ACC112 (cell line): ENCODE measurements around the gene KRCC1.

Experiments used
- H2AFZ ChIP-seq: fragments of 200-600 bp; sonication (generic); one replicate; pipeline ENCODE4 v1.6.0; 2017; ENCODE audit warnings: antibody characterized with exemption, low read length; ENCODE audit not compliant: unreplicated experiment
- H3K27ac ChIP-seq: fragments of 200-600 bp; sonication (generic); 2 replicates; pipeline ENCODE4 v1.5.1; 2014; ENCODE audit warnings: low read depth, mild to moderate bottlenecking, antibody characterized with exemption, low read length, moderate library complexity
- H3K27me3 ChIP-seq: fragments of 200-600 bp; sonication (generic); 2 replicates; pipeline ENCODE4 v1.6.1; 2014; ENCODE audit warnings: mild to moderate bottlenecking, antibody characterized with exemption, low read length, moderate library complexity, mixed read lengths; ENCODE audit not compliant: insufficient read depth
- H3K36me3 ChIP-seq: fragments of 200-600 bp; sonication (generic); 2 replicates; pipeline ENCODE4 v1.6.1; 2016; ENCODE audit warnings: mild to moderate bottlenecking, antibody characterized with exemption, low read length, moderate library complexity, mixed read lengths; ENCODE audit not compliant: insufficient read depth
- H3K4me1 ChIP-seq: fragments of 200-600 bp; sonication (generic); one replicate; pipeline ENCODE4 v1.6.1; 2016; ENCODE audit warnings: low read length, mixed read lengths; ENCODE audit not compliant: insufficient read depth, unreplicated experiment, control insufficient read depth
- H3K4me3 ChIP-seq: fragments of 200-600 bp; sonication (generic); 2 replicates; pipeline ENCODE4 v1.5.1; 2014; ENCODE audit warnings: mild to moderate bottlenecking, low read depth, low read length
- H3K79me2 ChIP-seq: fragments of 200-600 bp; sonication (generic); one replicate; pipeline ENCODE4 v1.6.0; 2016; ENCODE audit warnings: low read length; ENCODE audit not compliant: control insufficient read depth, unreplicated experiment, insufficient read depth

Gene KRCC1

GRCh38 chr2:88060907-88061275 is 5.3 kb upstream of the KRCC1 start:
- Histone ChIP-seq H3K4me3 (no peak overlapping the region), H3K4me1 (no peaks in the 10 kb centered on the region), H3K27me3 (no peaks in the 10 kb centered on the region), H3K79me2 (peaks cover 1% of the 10 kb centered on the region), H3K36me3 (no peaks in the 10 kb centered on the region), H3K27ac (no peak overlapping the region), H2AFZ (no peak overlapping the region)

- no peaks in the 10 kb centered on the region for H3K36me3 ChIP-seq
- H3K4me3 ChIP-seq = no peak overlapping the region
- peaks cover 5% of the 10 kb centered on the region for H3K79me2 ChIP-seq
- H3K27me3 ChIP-seq = no peaks in the 10 kb centered on the region
- H2AFZ ChIP-seq = no peak overlapping the region
- H3K27ac ChIP-seq = no peak overlapping the region
- H3K4me1 ChIP-seq = no peaks in the 10 kb centered on the region
Observed at GRCh38 chr2:88059979-88060906, 4.7 kb upstream of the KRCC1 start.

- H3K27me3 ChIP-seq = no peaks in the 10 kb centered on the region
- H3K4me3 ChIP-seq = no peak overlapping the region
- peaks cover 26% of the 10 kb centered on the region for H3K79me2 ChIP-seq
- no peak overlapping the region for H3K27ac ChIP-seq
- H3K36me3 ChIP-seq = 0 out of 2 replicates have a peak, but pooled peaks cover 2% of the 10 kb centered on the region
- peaks cover 10% of the 10 kb centered on the region for H3K4me1 ChIP-seq
- H2AFZ ChIP-seq = no peak overlapping the region
Observed at GRCh38 chr2:88058191-88058590, 2.6 kb upstream of the KRCC1 start.

DNA sequence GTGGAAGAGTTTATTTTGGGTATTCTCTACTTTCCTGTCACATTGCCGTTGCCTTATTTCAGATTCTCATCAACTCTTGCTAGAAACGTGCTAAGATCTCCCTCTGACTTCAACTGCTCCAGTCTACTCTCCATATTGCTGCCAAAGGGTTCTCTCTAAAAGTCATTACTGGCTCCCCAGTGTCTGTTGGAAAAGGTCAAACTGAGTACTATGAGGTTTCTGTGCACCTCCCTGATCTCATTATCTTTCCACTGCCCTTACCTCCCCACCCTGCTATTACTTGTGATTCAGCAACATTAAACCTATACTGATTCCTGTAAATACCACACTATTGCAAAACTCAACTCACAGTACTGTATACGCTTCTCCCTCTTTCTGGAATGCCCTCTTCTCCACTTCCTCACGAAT is 1.9 kb upstream of the KRCC1 start:
- Histone ChIP-seq H3K4me3 (no peak overlapping the region), H3K79me2 (peaks cover 32% of the 10 kb centered on the region), H3K4me1 (peaks cover 12% of the 10 kb centered on the region), H3K36me3 (peaks cover 7% of the 10 kb centered on the region; the same call in 1 of the 2 replicates), H3K27me3 (no peaks in the 10 kb centered on the region), H2AFZ (no peak overlapping the region), H3K27ac (no peak overlapping the region)

DNA sequence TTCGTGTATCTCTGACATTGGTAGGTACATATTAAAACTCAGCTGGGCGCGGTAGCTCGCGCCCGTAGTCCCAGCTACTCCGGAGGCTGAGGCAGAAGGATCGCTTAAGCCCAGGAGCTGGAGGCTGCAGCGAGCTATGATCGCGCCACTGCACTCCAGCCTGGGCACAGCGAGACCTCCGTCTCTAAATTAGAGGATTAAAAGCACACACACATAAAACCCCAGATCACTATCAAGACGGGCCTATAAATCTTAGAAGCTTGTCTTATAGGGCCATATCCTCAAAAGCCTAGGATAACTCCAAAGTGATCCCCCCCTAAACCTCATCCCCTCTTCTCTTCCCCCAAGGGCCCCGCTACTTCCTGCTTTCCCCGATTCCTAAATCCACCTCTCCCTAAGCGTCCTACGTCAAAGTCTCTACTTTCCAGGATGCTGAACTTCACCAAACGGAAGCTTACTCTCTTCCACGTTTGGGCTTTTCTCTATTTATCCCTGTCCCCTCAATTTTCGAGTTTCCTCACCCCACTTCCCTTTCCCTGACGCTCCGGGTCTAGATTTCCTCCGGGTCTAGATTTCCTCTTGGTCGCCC is 707 bp downstream of the KRCC1 start:
- H3K4me1 ChIP-seq = peaks cover 12% of the 10 kb centered on the region
- peak overlapping the region; percentile 64 for H2AFZ ChIP-seq
- peaks cover 39% of the 10 kb centered on the region for H3K79me2 ChIP-seq
- H3K4me3 ChIP-seq = peak overlapping the region; percentile 88
- peaks cover 10% of the 10 kb centered on the region; the same call in 1 of the 2 replicates for H3K36me3 ChIP-seq
- peak overlapping the region; percentile 79 for H3K27ac ChIP-seq
- no peaks in the 10 kb centered on the region for H3K27me3 ChIP-seq

GRCh38 chr2:88053934-88054781 is 1.4 kb downstream of the KRCC1 start:
- peak overlapping the region; percentile 79; the same call in 1 of the 2 replicates for H3K27ac ChIP-seq
- peak overlapping the region; percentile 88 for H3K4me3 ChIP-seq
- H3K4me1 ChIP-seq = peaks cover 12% of the 10 kb centered on the region
- no peaks in the 10 kb centered on the region for H3K27me3 ChIP-seq
- H2AFZ ChIP-seq = no peak overlapping the region
- H3K36me3 ChIP-seq = peaks cover 10% of the 10 kb centered on the region; the same call in 1 of the 2 replicates
- peaks cover 43% of the 10 kb centered on the region for H3K79me2 ChIP-seq

DNA sequence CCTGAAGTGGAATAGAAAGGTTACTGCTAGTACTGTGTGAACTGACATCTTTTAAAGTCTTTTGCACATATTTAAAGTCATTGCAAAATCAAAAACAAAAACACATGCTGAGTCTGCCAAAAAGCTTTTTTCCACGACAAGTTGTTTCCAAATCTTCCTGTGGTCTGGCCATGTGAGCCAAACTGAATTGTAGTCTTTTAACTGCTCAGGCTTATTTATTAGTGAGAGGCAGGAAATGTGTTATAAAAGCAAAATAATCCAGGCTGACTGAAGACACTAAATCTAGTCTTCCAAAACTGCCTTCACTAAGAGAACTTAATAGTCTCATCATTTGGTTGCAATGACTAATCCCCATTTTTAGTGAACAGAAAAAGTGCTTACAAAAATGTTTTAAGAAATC is 2.3 kb downstream of the KRCC1 start:
- H3K4me3 ChIP-seq = peak overlapping the region; percentile 88

DNA sequence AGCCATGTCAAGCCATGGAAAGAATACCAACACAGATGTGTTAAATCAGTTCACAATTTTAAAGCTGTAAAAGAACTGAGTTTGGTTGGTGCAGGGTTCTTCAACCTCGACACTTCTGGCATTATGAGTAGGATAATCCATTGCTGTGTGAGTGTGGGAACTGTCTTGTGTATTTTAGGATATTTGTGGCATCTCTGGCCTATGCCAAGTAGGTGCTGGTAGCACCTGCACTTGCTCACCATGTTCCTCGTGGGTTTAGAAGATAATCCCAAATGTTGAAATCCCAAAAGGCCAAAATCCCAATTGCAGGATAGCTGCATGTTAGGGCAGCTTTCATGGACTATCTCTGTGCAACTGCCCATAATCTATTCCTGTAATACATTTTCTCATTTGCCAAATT is 3.8 kb downstream of the KRCC1 start:
- H2AFZ ChIP-seq = no peak overlapping the region
- peaks cover 12% of the 10 kb centered on the region; the same call in 1 of the 2 replicates for H3K36me3 ChIP-seq
- H3K27ac ChIP-seq = no peak overlapping the region
- no peak overlapping the region for H3K4me3 ChIP-seq
- peaks cover 43% of the 10 kb centered on the region for H3K79me2 ChIP-seq
- no peaks in the 10 kb centered on the region for H3K27me3 ChIP-seq
- H3K4me1 ChIP-seq = peaks cover 12% of the 10 kb centered on the region

More for the DNA sequence above, 2.3 kb downstream of the KRCC1 start:
- Histone ChIP-seq H3K4me1 (peaks cover 12% of the 10 kb centered on the region), H3K27me3 (no peaks in the 10 kb centered on the region), H3K36me3 (peaks cover 12% of the 10 kb centered on the region; the same call in 1 of the 2 replicates), H3K79me2 (peaks cover 43% of the 10 kb centered on the region), H2AFZ (no peak overlapping the region), H3K27ac (no peak overlapping the region)

GRCh38 chr2:88049622-88050021 is 6.0 kb downstream of the KRCC1 start:
- Histone ChIP-seq H3K4me1 (peaks cover 12% of the 10 kb centered on the region), H3K27me3 (no peaks in the 10 kb centered on the region), H2AFZ (no peak overlapping the region), H3K27ac (no peak overlapping the region), H3K79me2 (peaks cover 42% of the 10 kb centered on the region), H3K4me3 (no peak overlapping the region), H3K36me3 (peaks cover 12% of the 10 kb centered on the region; the same call in 1 of the 2 replicates)

- peaks cover 12% of the 10 kb centered on the region; the same call in 1 of the 2 replicates for H3K36me3 ChIP-seq
- H3K79me2 ChIP-seq = peaks cover 36% of the 10 kb centered on the region
- H2AFZ ChIP-seq = no peak overlapping the region
- no peak overlapping the region for H3K27ac ChIP-seq
- H3K4me3 ChIP-seq = no peak overlapping the region
- no peaks in the 10 kb centered on the region for H3K27me3 ChIP-seq
- H3K4me1 ChIP-seq = peaks cover 5% of the 10 kb centered on the region
Observed at GRCh38 chr2:88048541-88048940, 7.0 kb downstream of the KRCC1 start.
